SK-N-SH (cell line): ENCODE results near the gene TDP2.
A peak's percentile ranks its signal among the peaks of the same experiment; 100 is the strongest.

ENCODE experiments used
- CTCF ChIP-seq: fragments of 200-600 bp; sonication (generic); IDR thresholded peaks from 2 replicates; pipeline ENCODE4 v1.6.1; 2017; ENCODE audit warnings: antibody characterized with exemption, mild to moderate bottlenecking, moderate library complexity
- EP300 ChIP-seq, 2 experiments: IDR thresholded peaks; 2 replicates each; pipeline versions ENCODE4 v1.4.0 to v1.6.1; 2012; ENCODE audit warnings: borderline replicate concordance in 1 of 2, low read depth in 1 of 2, low read length in 1 of 2
- EZH2phosphoT487 ChIP-seq: fragments of 200-600 bp; sonication (generic); IDR thresholded peaks from 2 replicates; pipeline ENCODE4 v1.6.1; 2017; ENCODE audit warnings: low read depth, mixed run types, mild to moderate bottlenecking, antibody characterized with exemption, moderate library complexity, borderline replicate concordance
- GABPA ChIP-seq: IDR thresholded peaks from 2 replicates; pipeline ENCODE4 v1.4.0; 2012; ENCODE audit warnings: low read depth, mild to moderate bottlenecking
- JUND ChIP-seq: IDR thresholded peaks from 2 replicates; pipeline ENCODE4 v1.4.0; 2012
- MAX ChIP-seq: IDR thresholded peaks from 2 replicates; pipeline ENCODE4 v1.4.0; 2012; ENCODE audit warnings: low read depth
- REST ChIP-seq: IDR thresholded peaks from 2 replicates; pipeline ENCODE4 v1.6.1; 2012; ENCODE audit warnings: mild to moderate bottlenecking, low read depth, low read length, moderate library complexity
- SIN3A ChIP-seq: IDR thresholded peaks from 2 replicates; pipeline ENCODE4 v1.6.1; 2012; ENCODE audit warnings: low read depth, mild to moderate bottlenecking, low read length, moderate library complexity, borderline replicate concordance
- TEAD4 ChIP-seq: IDR thresholded peaks from 2 replicates; pipeline ENCODE4 v1.4.0; 2012; ENCODE audit warnings: mild to moderate bottlenecking, borderline replicate concordance; ENCODE audit not compliant: insufficient read depth
- USF1 ChIP-seq: IDR thresholded peaks from 2 replicates; pipeline ENCODE4 v1.4.0; 2012; ENCODE audit warnings: low read depth, borderline replicate concordance

GRCh38 chr6:24666641-24667377 lies at the start of gene TDP2, which contains the start of gene ACOT13:
- no peak; a peak in 2 of 4 replicates for TF ChIP-seq EP300 (IDR thresholded peaks at IDR 0.05; ENCODE audit: borderline replicate concordance in 1 of 2, low read depth in 1 of 2, low read length in 1 of 2)
- TF ChIP-seq TEAD4, result 0 out of 2 replicates have a peak, but pooled peaks have one; percentile 5
- TF ChIP-seq USF1, result peak; percentile 41; the same call in 1 of the 2 replicates
- peak; percentile 58 for TF ChIP-seq CTCF
- TF ChIP-seq MAX, result peak; percentile 47
- peak; percentile 68; the same call in 1 of the 2 replicates for TF ChIP-seq SIN3A
- TF ChIP-seq GABPA, result peak; percentile 70
- no peak for TF ChIP-seq EZH2phosphoT487
- TF ChIP-seq JUND, result peak; percentile 16; the same call in 1 of the 2 replicates
- peak; percentile 7; the same call in 1 of the 2 replicates for TF ChIP-seq REST
